OCI-LY7 (cell line): ENCODE results near the gene TNFRSF11A. TPM values are rescaled to one million over a fixed set of nuclear protein-coding genes. Genes with fewer than 3 reads are reported as not detected.

Source experiments
- BruUV-seq: library from RNA; stranded (reverse); fragments of 400-500 nt; replicated peaks from 2 replicates; lab custom pipeline; 2021; lab: Mats Ljungman, UMichigan
- CTCF ChIA-PET: fragments of 300-600 bp; sonication (Branson Sonifier 250); formaldehyde crosslinking; loops from one replicate; lab custom pipeline; 2022; ENCODE audit warnings: antibody characterized with exemption; ENCODE audit not compliant: unreplicated experiment; lab: Charles Lee
- POLR2A ChIA-PET: fragments of 300-600 bp; sonication (Branson Sonifier 250); formaldehyde crosslinking; loops from one replicate; lab custom pipeline; 2022; ENCODE audit warnings: antibody characterized with exemption; lab: Charles Lee
- DNase-seq: peaks from one replicate; pipeline ENCODE4 v3.0.0-alpha.2; 2015; ENCODE audit warnings: low spot score
- H2AFZ ChIP-seq: fragments of 200-600 bp; sonication (generic), shearing (Covaris generic); 2 replicates; pipeline ENCODE4 v1.6.1; 2014; ENCODE audit warnings: mild to moderate bottlenecking, antibody characterized with exemption, low read length, moderate library complexity
- H3K27ac ChIP-seq: fragments of 200-600 bp; sonication (generic); 2 replicates; pipeline ENCODE4 v1.5.1; 2014; ENCODE audit warnings: mixed run types, low read depth, mild to moderate bottlenecking, moderate library complexity, low read length, inconsistent platforms; ENCODE audit not compliant: poor library complexity, severe bottlenecking
- H3K36me3 ChIP-seq: fragments of 200-600 bp; sonication (generic); 2 replicates; pipeline ENCODE4 v1.6.1; 2014; ENCODE audit warnings: mild to moderate bottlenecking, antibody characterized with exemption, low read length, moderate library complexity, mixed read lengths; ENCODE audit not compliant: insufficient read depth
- H3K4me1 ChIP-seq: fragments of 200-600 bp; sonication (generic); 2 replicates; pipeline ENCODE4 v1.5.1; 2014; ENCODE audit warnings: mild to moderate bottlenecking, low read length; ENCODE audit not compliant: insufficient read depth, poor library complexity, severe bottlenecking
- H3K4me2 ChIP-seq: fragments of 200-600 bp; sonication (generic); 2 replicates; pipeline ENCODE4 v1.6.1; 2014; ENCODE audit warnings: mild to moderate bottlenecking, low read length
- H3K4me3 ChIP-seq: fragments of 200-600 bp; sonication (generic); 2 replicates; pipeline ENCODE4 v1.5.1; 2014; ENCODE audit warnings: mild to moderate bottlenecking, low read depth, low read length; ENCODE audit not compliant: poor library complexity, severe bottlenecking
- H3K79me2 ChIP-seq: fragments of 200-600 bp; sonication (generic); 2 replicates; pipeline ENCODE4 v1.6.1; 2016; ENCODE audit warnings: low read depth, mild to moderate bottlenecking, low read length, moderate library complexity, mixed read lengths; ENCODE audit not compliant: insufficient read depth
- H3K9me2 ChIP-seq: fragments of 200-600 bp; sonication (generic); 2 replicates; pipeline ENCODE4 v1.6.1; 2016; ENCODE audit warnings: mild to moderate bottlenecking, low read length, mixed read lengths; ENCODE audit not compliant: insufficient read depth
- H3K9me3 ChIP-seq: fragments of 200-600 bp; sonication (generic); 2 replicates; pipeline ENCODE4 v1.6.1; 2014; ENCODE audit warnings: mild to moderate bottlenecking, mixed run types, low read length, mixed read lengths
- H4K20me1 ChIP-seq: fragments of 200-600 bp; sonication (generic); 2 replicates; pipeline ENCODE4 v1.6.1; 2014; ENCODE audit warnings: mild to moderate bottlenecking, antibody characterized with exemption, low read length, moderate library complexity, mixed read lengths; ENCODE audit not compliant: insufficient read depth
- CTCF ChIP-seq: fragments of 200-600 bp; sonication (generic); conservative IDR thresholded peaks from 2 replicates; pipeline ENCODE4 v1.5.1; 2014; ENCODE audit warnings: mild to moderate bottlenecking, antibody characterized with exemption, low read length, moderate library complexity, mixed read lengths
- EZH2phosphoT487 ChIP-seq: fragments of 200-600 bp; sonication (generic); IDR thresholded peaks from 2 replicates; pipeline ENCODE4 v1.6.1; 2018; ENCODE audit warnings: low read depth, borderline replicate concordance, mild to moderate bottlenecking, mixed run types, antibody characterized with exemption, low read length, moderate library complexity, mixed read lengths
- intact Hi-C: fragments of 100-400 bp; cut with micrococcal nuclease; formaldehyde crosslinking; loops from one replicate; pipeline ENCODE4 v1.10.0; 2022; ENCODE audit not compliant: unreplicated experiment
- total RNA-seq, 2 experiments: library from RNA; depleted of rRNA in 1 of 2; stranded (reverse); fragments of >200 nt in 1 of 2; shearing (Covaris generic) in 1 of 2; gene quantifications; 2 replicates each; pipeline ENCODE4 v1.2.3, GENCODE V29; 2014 to 2022

Gene TNFRSF11A
- total RNA-seq, 2 experiments from 2014 or later = not detected

DNA sequence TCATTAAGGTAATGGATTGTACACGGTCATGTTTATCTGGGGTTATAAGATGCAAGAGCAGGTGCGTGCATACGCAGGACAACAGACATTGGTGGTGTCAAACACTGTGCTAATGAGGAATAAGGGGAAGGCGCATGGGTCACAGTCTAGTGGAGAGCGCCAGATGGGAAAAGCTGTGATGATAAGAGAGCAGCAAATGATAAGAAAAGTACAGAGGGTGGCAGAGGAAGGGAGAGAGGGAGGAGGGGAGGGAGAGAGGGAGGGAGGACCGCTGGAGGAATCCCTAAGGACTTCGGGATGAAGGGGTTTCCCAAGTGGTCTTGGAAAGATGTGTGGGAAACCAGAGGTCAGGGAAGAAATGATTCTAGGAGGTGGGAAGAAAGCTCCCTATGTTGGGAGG, 2.9 kb downstream of the TNFRSF11A start:
- POLR2A ChIA-PET = interaction anchor here (0.5 to 0.7 kb wide), 5 partner anchors 30 to 484 kb away, joined by 3 to 5 read pairs (median 3); no protein-coding TSS in a partner anchor
- Histone ChIP-seq H3K27ac (no peak overlapping the region), H3K36me3 (no peaks in the 10 kb centered on the region), H4K20me1 (no peaks in the 10 kb centered on the region), H2AFZ (no peak overlapping the region), H3K4me3 (no peak overlapping the region), H3K9me2 (no peaks in the 10 kb centered on the region), H3K4me2 (no peak overlapping the region), H3K9me3 (no peaks in the 10 kb centered on the region), H3K79me2 (no peaks in the 10 kb centered on the region), H3K4me1 (no peaks in the 10 kb centered on the region)
- intact Hi-C loops = no loop called here
- BruUV-seq = no TSS peak
- DNase-seq = no peak
- TF ChIP-seq CTCF = no peak
- no peak for TF ChIP-seq EZH2phosphoT487
- CTCF ChIA-PET = no interaction called here

GRCh38 chr18:62328586-62329525, 3.7 kb downstream of the TNFRSF11A start:
- Histone ChIP-seq H3K4me1 (no peaks in the 10 kb centered on the region), H3K4me3 (no peak overlapping the region), H3K36me3 (no peaks in the 10 kb centered on the region), H2AFZ (no peak overlapping the region), H3K9me2 (no peaks in the 10 kb centered on the region), H3K9me3 (no peaks in the 10 kb centered on the region), H3K27ac (no peak overlapping the region), H4K20me1 (no peaks in the 10 kb centered on the region), H3K4me2 (no peak overlapping the region), H3K79me2 (no peaks in the 10 kb centered on the region)
- no peak for TF ChIP-seq CTCF
- TF ChIP-seq EZH2phosphoT487 = no peak
- BruUV-seq = no TSS peak
- ChIA-PET POLR2A (interaction anchor here (0.7 kb wide), 2 partner anchors 49 to 854 kb away, joined by 3 to 5 read pairs; no protein-coding TSS in a partner anchor), CTCF (no interaction called here)
- intact Hi-C loops = no loop called here
- no peak for DNase-seq
